GM18526 (cell line): Measurements from ENCODE around the gene PYGM.

Source experiments
- POLR2A ChIP-seq: IDR thresholded peaks from 3 replicates; pipeline ENCODE4 v1.6.1; 2011; ENCODE audit not compliant: insufficient read length; ENCODE audit errors: extremely low read depth

PYGM gene

GRCh38 chr11:64759722-64760719, at the start of gene PYGM:
Gene PYGM (minus strand): TSS chr11:64759974. CDS start chr11:64759898, 76 bp downstream.
- TF ChIP-seq POLR2A, result no peak

GRCh38 chr11:64805481-64805880, 45.7 kb upstream of the PYGM start:
- no peak for TF ChIP-seq POLR2A

GRCh38 chr11:64804346-64805210, 44.8 kb upstream of the PYGM start:
- no peak for TF ChIP-seq POLR2A

GRCh38 chr11:64803846-64804345, 44.1 kb upstream of the PYGM start:
- no peak for TF ChIP-seq POLR2A

GRCh38 chr11:64803158-64803845, 43.5 kb upstream of the PYGM start, which contains the start of gene MAP4K2:
Gene MAP4K2 (minus strand): TSS chr11:64803214. CDS start chr11:64803149, 65 bp downstream.
- TF ChIP-seq POLR2A, result peak; percentile 62

- TF ChIP-seq POLR2A, result peak; percentile 34
These were observed 42.8 kb upstream of the PYGM start for GRCh38 chr11:64802370-64803157.

GRCh38 chr11:64801561-64802369, 42.0 kb upstream of the PYGM start:
- TF ChIP-seq POLR2A, result no peak

- TF ChIP-seq POLR2A, result no peak
These were observed 41.3 kb upstream of the PYGM start for GRCh38 chr11:64801158-64801464.

- TF ChIP-seq POLR2A, result no peak
These were observed 40.8 kb upstream of the PYGM start for GRCh38 chr11:64800303-64801157.

- no peak for TF ChIP-seq POLR2A
These were observed 40.0 kb upstream of the PYGM start for GRCh38 chr11:64799623-64800302.

- TF ChIP-seq POLR2A, result no peak
These were observed 39.5 kb upstream of the PYGM start for GRCh38 chr11:64799256-64799622.
